NT2/D1 (cell line): Measurements from ENCODE around the gene C20orf96.

Experiments
- SUZ12 ChIP-seq: IDR thresholded peaks from 2 replicates; pipeline ENCODE4 v1.6.1; 2011; ENCODE audit not compliant: insufficient read length, insufficient read depth; ENCODE audit errors: extremely low read depth
- YY1 ChIP-seq: IDR thresholded peaks from 2 replicates; pipeline ENCODE4 v1.6.1; 2011; ENCODE audit not compliant: insufficient read length, insufficient read depth
- ZNF274 ChIP-seq: IDR thresholded peaks from 2 replicates; pipeline ENCODE4 v1.6.1; 2011; ENCODE audit warnings: mild to moderate bottlenecking, low read depth, low read length

DNA sequence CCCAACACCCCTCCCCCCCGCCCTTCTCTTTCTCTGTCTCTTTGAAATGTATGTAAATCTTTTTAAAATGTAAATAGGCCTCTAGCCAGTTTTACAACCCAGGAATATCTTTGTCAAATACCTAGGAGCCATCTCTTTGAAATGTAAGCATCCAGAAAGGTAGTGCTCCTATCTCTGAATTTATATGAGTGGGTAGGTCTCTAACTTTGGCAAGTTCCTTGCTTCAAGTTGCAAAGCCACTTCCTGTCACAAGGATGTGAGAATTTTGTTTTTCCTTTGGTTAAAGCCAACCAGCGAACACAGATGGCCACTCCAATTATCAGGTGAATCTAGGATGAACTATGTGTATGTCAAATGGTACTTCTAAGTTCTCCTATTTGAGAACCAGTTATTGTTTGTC is 39.2 kb downstream of the C20orf96 start:
- TF ChIP-seq ZNF274 (no peak), YY1 (no peak), SUZ12 (no peak)
